ENCODE data around the gene PANX3. TPM values are rescaled to one million over a fixed set of nuclear protein-coding genes. Genes with fewer than 3 reads are reported as not detected.

Gene PANX3
- total and polyA plus RNA-seq, 9 of the 15 experiments (the other 6 are each of a cell fraction or from before 2014, with no cell fraction given), result 0.09 to 0.69 (median 0.39) TPM

DNA sequence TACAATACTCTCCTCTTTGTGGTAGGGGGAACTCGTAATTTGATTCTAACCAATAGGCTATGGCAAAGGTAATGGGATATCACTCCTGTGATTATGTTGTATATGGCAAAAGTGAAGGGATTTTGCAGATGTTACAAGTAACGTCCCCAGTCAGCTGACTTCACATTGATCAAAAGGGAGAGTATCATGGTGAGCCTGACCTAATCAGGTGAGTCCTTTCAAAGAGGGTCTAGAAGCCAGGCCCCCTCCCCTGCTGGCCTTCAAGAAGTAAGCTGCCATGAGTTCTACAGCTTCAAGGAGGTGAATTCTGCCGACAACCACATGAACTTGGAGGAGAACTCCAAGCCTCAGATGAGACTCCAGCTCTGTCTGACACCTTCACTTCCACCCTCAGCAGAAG, 31.4 kb downstream of the PANX3 start:
- intact Hi-C loops (cut with micrococcal nuclease), result loop anchor here (1.0 to 5.0 kb wide), 2 partner anchors 20 to 225 kb away; partner anchors contain the start of gene TBRG1
- TF ChIP-seq CAMTA2 (CRISPR knock-in tag; conservative IDR thresholded peaks at IDR 0.05), result no peak
- TF ChIP-seq RBM25 (IDR thresholded peaks at IDR 0.05; ENCODE audit: low read depth, low read length, severe bottlenecking), result peak; percentile 57
- TF ChIP-seq ZNF354B (CRISPR knock-in tag; IDR thresholded peaks at IDR 0.05), result no peak
- no peak for TF ChIP-seq ILK (tag; IDR thresholded peaks at IDR 0.05; ENCODE audit: borderline replicate concordance, low read depth)
- 0 out of 2 replicates have a peak, but pooled peaks have one; percentile 12 for TF ChIP-seq FOXM1 (IDR thresholded peaks at IDR 0.05; ENCODE audit: low read depth)
- TF ChIP-seq FOXM1 (CRISPR knock-in tag; IDR thresholded peaks at IDR 0.05; ENCODE audit: low read depth), result no peak
- TF ChIP-seq BRD4 (IDR thresholded peaks at IDR 0.05), result 0 out of 2 replicates have a peak, but pooled peaks have one; percentile 2
- TF ChIP-seq, protein P1, sequence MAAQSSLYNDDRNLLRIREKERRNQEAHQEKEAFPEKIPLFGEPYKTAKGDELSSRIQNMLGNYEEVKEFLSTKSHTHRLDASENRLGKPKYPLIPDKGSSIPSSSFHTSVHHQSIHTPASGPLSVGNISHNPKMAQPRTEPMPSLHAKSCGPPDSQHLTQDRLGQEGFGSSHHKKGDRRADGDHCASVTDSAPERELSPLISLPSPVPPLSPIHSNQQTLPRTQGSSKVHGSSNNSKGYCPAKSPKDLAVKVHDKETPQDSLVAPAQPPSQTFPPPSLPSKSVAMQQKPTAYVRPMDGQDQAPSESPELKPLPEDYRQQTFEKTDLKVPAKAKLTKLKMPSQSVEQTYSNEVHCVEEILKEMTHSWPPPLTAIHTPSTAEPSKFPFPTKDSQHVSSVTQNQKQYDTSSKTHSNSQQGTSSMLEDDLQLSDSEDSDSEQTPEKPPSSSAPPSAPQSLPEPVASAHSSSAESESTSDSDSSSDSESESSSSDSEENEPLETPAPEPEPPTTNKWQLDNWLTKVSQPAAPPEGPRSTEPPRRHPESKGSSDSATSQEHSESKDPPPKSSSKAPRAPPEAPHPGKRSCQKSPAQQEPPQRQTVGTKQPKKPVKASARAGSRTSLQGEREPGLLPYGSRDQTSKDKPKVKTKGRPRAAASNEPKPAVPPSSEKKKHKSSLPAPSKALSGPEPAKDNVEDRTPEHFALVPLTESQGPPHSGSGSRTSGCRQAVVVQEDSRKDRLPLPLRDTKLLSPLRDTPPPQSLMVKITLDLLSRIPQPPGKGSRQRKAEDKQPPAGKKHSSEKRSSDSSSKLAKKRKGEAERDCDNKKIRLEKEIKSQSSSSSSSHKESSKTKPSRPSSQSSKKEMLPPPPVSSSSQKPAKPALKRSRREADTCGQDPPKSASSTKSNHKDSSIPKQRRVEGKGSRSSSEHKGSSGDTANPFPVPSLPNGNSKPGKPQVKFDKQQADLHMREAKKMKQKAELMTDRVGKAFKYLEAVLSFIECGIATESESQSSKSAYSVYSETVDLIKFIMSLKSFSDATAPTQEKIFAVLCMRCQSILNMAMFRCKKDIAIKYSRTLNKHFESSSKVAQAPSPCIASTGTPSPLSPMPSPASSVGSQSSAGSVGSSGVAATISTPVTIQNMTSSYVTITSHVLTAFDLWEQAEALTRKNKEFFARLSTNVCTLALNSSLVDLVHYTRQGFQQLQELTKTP (IDR thresholded peaks at IDR 0.05; ENCODE audit: low read depth in 1 of 2, partially characterized antibody in 2 of 2), result no peak
- TF ChIP-seq, protein P2, sequence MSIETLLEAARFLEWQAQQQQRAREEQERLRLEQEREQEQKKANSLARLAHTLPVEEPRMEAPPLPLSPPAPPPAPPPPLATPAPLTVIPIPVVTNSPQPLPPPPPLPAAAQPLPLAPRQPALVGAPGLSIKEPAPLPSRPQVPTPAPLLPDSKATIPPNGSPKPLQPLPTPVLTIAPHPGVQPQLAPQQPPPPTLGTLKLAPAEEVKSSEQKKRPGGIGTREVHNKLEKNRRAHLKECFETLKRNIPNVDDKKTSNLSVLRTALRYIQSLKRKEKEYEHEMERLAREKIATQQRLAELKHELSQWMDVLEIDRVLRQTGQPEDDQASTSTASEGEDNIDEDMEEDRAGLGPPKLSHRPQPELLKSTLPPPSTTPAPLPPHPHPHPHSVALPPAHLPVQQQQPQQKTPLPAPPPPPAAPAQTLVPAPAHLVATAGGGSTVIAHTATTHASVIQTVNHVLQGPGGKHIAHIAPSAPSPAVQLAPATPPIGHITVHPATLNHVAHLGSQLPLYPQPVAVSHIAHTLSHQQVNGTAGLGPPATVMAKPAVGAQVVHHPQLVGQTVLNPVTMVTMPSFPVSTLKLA (conservative IDR thresholded peaks at IDR 0.05), result no peak
- peak; percentile 99 for TF ChIP-seq ZNF134 (CRISPR knock-in tag; conservative IDR thresholded peaks at IDR 0.05)
- TF ChIP-seq COPS2 (conservative IDR thresholded peaks at IDR 0.05), result no peak
- TF ChIP-seq, protein P3, sequence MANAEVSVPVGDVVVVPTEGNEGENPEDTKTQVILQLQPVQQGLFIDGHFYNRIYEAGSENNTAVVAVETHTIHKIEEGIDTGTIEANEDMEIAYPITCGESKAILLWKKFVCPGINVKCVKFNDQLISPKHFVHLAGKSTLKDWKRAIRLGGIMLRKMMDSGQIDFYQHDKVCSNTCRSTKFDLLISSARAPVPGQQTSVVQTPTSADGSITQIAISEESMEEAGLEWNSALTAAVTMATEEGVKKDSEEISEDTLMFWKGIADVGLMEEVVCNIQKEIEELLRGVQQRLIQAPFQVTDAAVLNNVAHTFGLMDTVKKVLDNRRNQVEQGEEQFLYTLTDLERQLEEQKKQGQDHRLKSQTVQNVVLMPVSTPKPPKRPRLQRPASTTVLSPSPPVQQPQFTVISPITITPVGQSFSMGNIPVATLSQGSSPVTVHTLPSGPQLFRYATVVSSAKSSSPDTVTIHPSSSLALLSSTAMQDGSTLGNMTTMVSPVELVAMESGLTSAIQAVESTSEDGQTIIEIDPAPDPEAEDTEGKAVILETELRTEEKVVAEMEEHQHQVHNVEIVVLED (CRISPR knock-in tag; IDR thresholded peaks at IDR 0.05), result no peak
- TF ChIP-seq DDX20 (tag; IDR thresholded peaks at IDR 0.05; ENCODE audit: low read depth), result no peak
- TF ChIP-seq, protein P4, sequence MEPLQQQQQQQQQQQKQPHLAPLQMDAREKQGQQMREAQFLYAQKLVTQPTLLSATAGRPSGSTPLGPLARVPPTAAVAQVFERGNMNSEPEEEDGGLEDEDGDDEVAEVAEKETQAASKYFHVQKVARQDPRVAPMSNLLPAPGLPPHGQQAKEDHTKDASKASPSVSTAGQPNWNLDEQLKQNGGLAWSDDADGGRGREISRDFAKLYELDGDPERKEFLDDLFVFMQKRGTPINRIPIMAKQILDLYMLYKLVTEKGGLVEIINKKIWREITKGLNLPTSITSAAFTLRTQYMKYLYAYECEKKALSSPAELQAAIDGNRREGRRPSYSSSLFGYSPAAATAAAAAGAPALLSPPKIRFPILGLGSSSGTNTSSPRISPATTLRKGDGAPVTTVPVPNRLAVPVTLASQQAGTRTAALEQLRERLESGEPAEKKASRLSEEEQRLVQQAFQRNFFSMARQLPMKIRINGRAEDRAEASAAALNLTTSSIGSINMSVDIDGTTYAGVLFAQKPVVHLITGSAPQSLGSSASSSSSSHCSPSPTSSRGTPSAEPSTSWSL (CRISPR knock-in tag; IDR thresholded peaks at IDR 0.05; ENCODE audit: borderline replicate concordance), result no peak

More for the DNA sequence above, 31.4 kb downstream of the PANX3 start:
- no peak for DNase-seq (ENCODE audit: extremely low read depth in 1 of 4, low spot score in 3 of 4)
- BruUV-seq (replicated peaks), result no TSS peak
- WGBS (ENCODE audit: insufficient coverage, low coverage, missing lambda C conversion rate), result 75% methylated on average over 3 of the region's 3 CpGs
- Histone ChIP-seq H2AFZ (ENCODE audit: low read depth, low read length) (peak overlapping the region; percentile 96; the same call in 1 of the 2 replicates), H3K9ac (ENCODE audit: insufficient read depth in 1 of 2, low read depth in 2 of 2, low read length in 2 of 2) (no peak overlapping the region), H3K27ac (ENCODE audit: extremely low read depth, low read depth, low read length) (no peak overlapping the region), H3K9me1 (ENCODE audit: control insufficient read depth, insufficient read depth, low read length) (no peaks in the 10 kb centered on the region), H3K4me1 (replicated peaks in 1 of 2; ENCODE audit: control insufficient read depth in 2 of 2, insufficient read depth in 2 of 2, low read length in 2 of 2) (peaks cover 0 to 36% of the 10 kb centered on the region in 2 experiments; a peak in 4 of 5 replicates), H3K4me2 (ENCODE audit: insufficient read depth, low read length) (no peak overlapping the region), H3K4me3 (no peak overlapping the region), H3K79me2 (ENCODE audit: control insufficient read depth, insufficient read depth, low read length) (no peaks in the 10 kb centered on the region), H4K20me1 (replicated peaks; ENCODE audit: control insufficient read depth, insufficient read depth, low read length) (no peaks in the 10 kb centered on the region), H3K27me3 (ENCODE audit: control insufficient read depth in 2 of 2, insufficient read depth in 2 of 2, low read length in 2 of 2) (no peaks in the 10 kb centered on the region), H3K36me3 (ENCODE audit: control insufficient read depth, insufficient read depth, low read length) (peaks cover 4% of the 10 kb centered on the region; the same call in 2 of the 3 replicates), H3K9me3 (replicated peaks; ENCODE audit: control insufficient read depth, insufficient read depth, low read depth, low read length) (peaks cover 8% of the 10 kb centered on the region; the same call in 1 of the 2 replicates)
- CTCF ChIA-PET (ENCODE audit: low intra/inter-chr PET ratio), result interaction anchor here (1.7 kb wide), 1 partner anchor 227 kb away, joined by 5 read pairs; no protein-coding TSS in a partner anchor
- in situ Hi-C loops (cut with MboI), result no loop called here
- POLR2A ChIA-PET, result interaction anchor here (1.0 to 1.4 kb wide), 3 partner anchors 11 to 156 kb away, joined by 4 read pairs; no protein-coding TSS in a partner anchor
- no peak for ATAC-seq
- no peak for FAIRE-seq

Measured in K562 (cell line).